Prostate gland (tissue), 2 donors: ENCODE data around the gene SUCLG2. TPM values are rescaled to one million over a fixed set of nuclear protein-coding genes. Genes with fewer than 3 reads are reported as not detected.

Source experiments
- DNase-seq: peaks from one replicate; pipeline ENCODE4 v3.0.0-alpha.2; 2019; ENCODE audit warnings: low spot score
- H3K27ac ChIP-seq, 2 donors: fragments of 200-600 bp; sonication (generic); 2 replicates each; pipeline ENCODE4 v1.5.1; 2017 to 2019
- H3K27me3 ChIP-seq: fragments of 200-600 bp; sonication (generic); replicated peaks from 2 replicates; pipeline ENCODE4 v1.5.1; 2019; ENCODE audit not compliant: insufficient read depth
- H3K36me3 ChIP-seq, 2 donors: fragments of 200-600 bp; sonication (generic); 1 replicate in 1 of 2; 2 replicates in 1 of 2; pipeline versions ENCODE4 v1.5.1 to v1.8.1; 2017 to 2019
- H3K4me1 ChIP-seq: fragments of 200-600 bp; sonication (generic); replicated peaks from 2 replicates; pipeline ENCODE4 v1.5.1; 2019
- H3K4me3 ChIP-seq, 2 donors: fragments of 200-600 bp; sonication (generic); 2 replicates each; pipeline ENCODE4 v1.5.1; 2017 to 2019
- H3K9me3 ChIP-seq: fragments of 200-600 bp; sonication (generic); 2 replicates; pipeline ENCODE4 v1.5.1; 2017
- CTCF ChIP-seq, 4 experiments: fragments of 200-600 bp in 2 of 4; fragments of 450-650 bp in 2 of 4; sonication (generic) in 2 of 4; IDR thresholded peaks; 1 replicate in 3 of 4; 2 replicates in 1 of 4; pipeline ENCODE4 v1.5.1; 2016 to 2019; ENCODE audit warnings: antibody characterized with exemption in 4 of 4, mild to moderate bottlenecking in 2 of 4, moderate library complexity in 2 of 4
- POLR2A ChIP-seq: fragments of 450-650 bp; IDR thresholded peaks from one replicate; pipeline ENCODE4 v1.6.1; 2016; ENCODE audit warnings: antibody characterized with exemption, mild to moderate bottlenecking
- POLR2AphosphoS5 ChIP-seq: sonication (generic); formaldehyde crosslinking; IDR thresholded peaks from one replicate; pipeline ENCODE4 v1.6.1; 2017; ENCODE audit warnings: antibody characterized with exemption
- WGBS: methylation state at CpG from one replicate; pipeline ENCODE4 v1.1.5; 2018; 5-methylcytosine and 5-hydroxymethylcytosine counted together
- intact Hi-C: fragments of 100-400 bp; cut with DNase I; formaldehyde crosslinking; loops from one replicate; pipeline ENCODE4 v1.14.2; 2022
- total RNA-seq, 2 donors: library from RNA; depleted of rRNA; stranded (reverse); fragments of >200 nt; gene quantifications; one replicate each; pipeline ENCODE4 v1.1.0, GENCODE V29; 2016

The SUCLG2 gene
- 10 to 100 TPM; 33.2 to 65.4 TPM for total RNA-seq

- peak within 1 kb of the TSS; percentile 80 to 93 for H3K4me3 ChIP-seq
- no peaks in the 10 kb centered on the region for H3K36me3 ChIP-seq
- peak; percentile 77 for TF ChIP-seq POLR2A
- no peak for TF ChIP-seq CTCF (IDR thresholded peaks at IDR 0.05)
- peak; percentile 51 for TF ChIP-seq POLR2AphosphoS5
- intact Hi-C loops = no loop called here
- H3K27ac ChIP-seq = peak within 1 kb of the TSS; percentile 91
- peak; percentile 88 for DNase-seq
- no peaks in the 10 kb centered on the region for H3K4me1 ChIP-seq
- WGBS = 0% methylated on average over 66 of the region's 66 CpGs
- H3K27me3 ChIP-seq = no peaks in the 10 kb centered on the region
- no peaks in the 10 kb centered on the region for H3K9me3 ChIP-seq
Observed at GRCh38 chr3:67654099-67654843, at the start of gene SUCLG2. TSS of gene SUCLG2 (minus strand) at chr3:67654612. CDS start at chr3:67654586, 26 bp downstream.

- no peak overlapping the region for H3K4me3 ChIP-seq
- H3K36me3 ChIP-seq = no peaks in the 10 kb centered on the region
- TF ChIP-seq POLR2A (no peak), POLR2AphosphoS5 (no peak), CTCF (IDR thresholded peaks at IDR 0.05) (no peak)
- H3K9me3 ChIP-seq = no peaks in the 10 kb centered on the region
- no peak overlapping the region for H3K27ac ChIP-seq
- H3K27me3 ChIP-seq = no peaks in the 10 kb centered on the region
- intact Hi-C loops = no loop called here
- no peak for DNase-seq
- no peaks in the 10 kb centered on the region for H3K4me1 ChIP-seq
- 94% methylated on average over 4 of the region's 4 CpGs for WGBS
Observed at GRCh38 chr3:67700596-67700995, 46.2 kb upstream of the SUCLG2 start.

GRCh38 chr3:67699882-67700281 is 45.5 kb upstream of the SUCLG2 start:
- no peaks in the 10 kb centered on the region for H3K27me3 ChIP-seq
- H3K9me3 ChIP-seq = no peaks in the 10 kb centered on the region
- H3K4me3 ChIP-seq = no peak overlapping the region
- no peak for DNase-seq
- no peak overlapping the region for H3K27ac ChIP-seq
- intact Hi-C loops = no loop called here
- TF ChIP-seq POLR2A (no peak), POLR2AphosphoS5 (no peak), CTCF (IDR thresholded peaks at IDR 0.05) (no peak)
- no peaks in the 10 kb centered on the region for H3K4me1 ChIP-seq
- no peaks in the 10 kb centered on the region for H3K36me3 ChIP-seq
- 90% methylated on average over 5 of the region's 5 CpGs for WGBS

GRCh38 chr3:67692621-67693020 is 38.2 kb upstream of the SUCLG2 start:
- Histone ChIP-seq H3K27me3 (no peaks in the 10 kb centered on the region), H3K4me3 (no peak overlapping the region), H3K36me3 (no peaks in the 10 kb centered on the region), H3K4me1 (no peaks in the 10 kb centered on the region), H3K9me3 (no peaks in the 10 kb centered on the region), H3K27ac (no peak overlapping the region)
- 64% methylated on average over 4 of the region's 4 CpGs for WGBS
- TF ChIP-seq CTCF (IDR thresholded peaks at IDR 0.05) (no peak), POLR2AphosphoS5 (no peak), POLR2A (no peak)
- DNase-seq = no peak
- intact Hi-C loops = no loop called here

- 51% methylated on average over 1 of the region's 1 CpG for WGBS
- Histone ChIP-seq H3K27me3 (no peaks in the 10 kb centered on the region), H3K4me1 (no peaks in the 10 kb centered on the region), H3K4me3 (no peak overlapping the region), H3K27ac (no peak overlapping the region), H3K9me3 (no peaks in the 10 kb centered on the region), H3K36me3 (no peaks in the 10 kb centered on the region)
- TF ChIP-seq POLR2AphosphoS5 = no peak
- TF ChIP-seq POLR2A = no peak
- TF ChIP-seq CTCF (IDR thresholded peaks at IDR 0.05) = no peak
- intact Hi-C loops = no loop called here
- no peak for DNase-seq
Observed at GRCh38 chr3:67691926-67692325, 37.5 kb upstream of the SUCLG2 start.
